ENCODE results near the gene CDS1.
"Not testable (repeated sequence)": the region's sequence is repeated elsewhere in the genome, so short reads cannot be mapped to it uniquely, and the experiment has no call there.

Gene CDS1

DNA sequence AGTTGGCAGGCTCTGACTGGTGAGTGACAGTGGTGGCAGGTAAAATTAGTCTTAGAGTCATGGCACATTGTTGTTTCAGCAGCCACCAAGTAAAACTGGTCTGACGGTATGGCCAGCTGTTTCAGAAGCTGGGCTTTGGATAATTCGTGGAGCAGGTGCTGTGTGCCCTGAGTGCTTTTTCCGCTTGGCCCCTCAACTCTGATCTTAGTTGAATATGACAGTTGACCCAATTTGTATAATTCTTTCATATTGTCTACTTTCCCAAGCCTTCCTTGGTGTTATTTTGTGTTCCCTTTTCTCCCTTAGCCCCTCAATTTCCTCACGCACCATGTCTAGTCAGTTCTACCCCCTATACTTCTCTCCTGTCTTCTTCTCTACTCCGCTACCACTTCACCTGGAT is 32.0 kb downstream of the CDS1 start:
- peak; percentile 3 for DNase-seq

DNA sequence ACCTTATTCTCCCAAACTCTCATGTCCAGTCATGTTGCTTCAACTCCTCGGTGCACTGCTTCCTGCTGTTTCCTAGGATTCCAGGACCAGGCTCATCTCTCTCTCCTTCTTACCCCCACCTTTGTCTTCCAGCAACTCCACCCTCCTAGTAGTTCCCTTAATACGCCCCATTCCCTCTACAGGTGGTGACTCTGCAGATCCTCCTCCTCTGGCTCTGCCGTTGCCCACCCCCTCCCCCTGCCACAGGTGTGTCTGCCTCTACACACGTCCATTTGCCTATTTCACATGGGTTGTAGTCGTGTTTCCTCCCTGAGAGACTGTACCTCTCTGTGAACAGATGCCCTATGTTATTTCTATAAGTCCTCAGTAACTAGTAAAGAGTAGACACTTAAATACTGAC is 32.4 kb downstream of the CDS1 start:
- DNase-seq, result peak; percentile 8

DNA sequence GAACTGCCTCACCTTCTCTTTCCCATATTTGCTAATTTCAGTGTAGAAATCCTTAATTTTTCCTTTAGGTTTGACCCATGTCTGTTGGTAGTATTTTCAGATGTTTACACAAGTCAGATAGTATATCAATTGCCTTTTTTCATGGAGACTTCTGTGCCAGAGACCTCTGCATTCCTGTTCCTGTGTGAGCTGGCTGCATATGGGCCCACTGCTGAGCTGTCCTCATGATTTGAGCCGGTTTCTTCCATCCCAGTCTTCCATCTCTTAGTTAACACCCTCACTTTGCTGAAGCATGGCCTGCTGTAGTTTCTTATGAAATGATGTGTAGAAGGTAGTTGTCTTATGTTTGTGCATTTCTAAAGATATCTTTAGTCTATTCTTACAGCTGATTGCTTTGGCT is 40.0 kb downstream of the CDS1 start:
- no peak for DNase-seq

DNA sequence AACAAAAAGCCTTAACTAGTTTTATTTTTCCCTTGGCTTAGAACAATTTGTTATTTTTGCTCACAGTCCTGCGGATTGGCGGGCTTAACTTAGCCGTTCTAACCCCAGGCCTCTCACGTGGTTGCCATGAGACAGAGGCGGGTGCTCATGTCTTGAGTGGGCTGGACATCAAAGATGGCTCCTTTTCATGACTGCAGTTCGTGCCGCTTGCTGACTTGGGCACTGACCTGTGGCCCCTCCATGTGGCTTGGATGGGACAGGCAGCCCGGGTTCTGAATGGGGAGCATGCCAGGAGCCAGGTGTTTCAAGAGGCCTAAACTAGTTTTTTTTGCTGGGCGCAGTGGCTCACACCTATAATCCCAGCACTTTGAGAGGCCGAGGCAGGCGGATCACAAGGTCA is 40.7 kb downstream of the CDS1 start:
- DNase-seq, result no peak

DNA sequence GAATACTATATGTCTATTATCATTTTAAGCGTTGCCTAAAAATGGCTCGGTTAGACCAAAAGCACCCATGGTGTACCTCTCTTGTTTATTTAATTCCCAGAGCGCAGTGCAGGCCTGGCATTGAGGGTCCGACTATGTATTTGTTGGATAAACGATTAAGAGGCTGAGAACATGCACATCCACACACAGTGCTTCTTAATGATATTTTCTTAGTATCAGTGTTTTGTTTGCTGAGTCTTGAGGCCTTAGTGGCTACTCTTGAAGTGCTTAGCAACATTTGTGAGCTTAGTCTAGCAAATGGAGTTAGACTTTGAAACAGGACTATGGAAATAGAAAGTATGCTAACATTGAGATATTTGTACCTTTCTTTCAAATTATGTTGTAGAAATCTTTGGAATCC is 43.7 kb downstream of the CDS1 start:
- no peak for DNase-seq

DNA sequence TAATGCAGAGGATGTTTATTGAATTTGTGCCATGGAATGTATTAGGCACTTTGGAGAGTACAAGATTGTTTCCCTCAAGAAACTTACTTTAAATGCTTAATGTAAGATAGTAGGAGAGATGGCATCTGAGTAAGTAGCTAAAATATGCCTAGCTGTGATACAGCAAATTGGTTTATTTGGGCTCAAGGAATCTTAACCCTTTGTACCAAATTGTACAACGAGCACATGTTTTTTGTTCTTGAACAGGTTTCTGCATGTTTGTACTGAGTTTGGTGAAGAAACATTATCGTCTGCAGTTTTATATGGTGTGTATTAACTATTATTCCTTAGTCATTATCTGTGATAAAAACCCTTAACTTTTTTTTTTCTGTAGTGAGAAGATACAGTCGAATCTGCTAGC is 48.6 kb downstream of the CDS1 start:
- DNase-seq, result no peak

DNA sequence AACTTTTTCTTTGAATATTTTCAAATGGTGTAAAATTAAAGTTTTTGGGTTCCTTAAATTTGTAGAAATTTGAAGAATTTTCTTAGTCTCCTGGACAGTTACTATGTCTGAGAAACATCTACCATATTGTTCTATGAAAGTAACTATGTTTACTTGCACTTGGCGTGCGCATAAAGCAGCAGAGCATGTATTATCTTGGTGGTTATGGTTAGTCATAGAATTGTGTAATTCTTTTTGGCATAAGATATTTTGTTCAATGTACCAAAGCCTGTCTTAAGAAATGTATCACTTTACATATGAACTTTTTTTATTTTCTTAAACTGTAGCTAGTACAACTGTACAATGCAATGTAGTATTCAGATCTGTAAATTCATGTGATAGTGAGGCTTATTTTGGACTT is 49.2 kb downstream of the CDS1 start:
- no peak for DNase-seq

DNA sequence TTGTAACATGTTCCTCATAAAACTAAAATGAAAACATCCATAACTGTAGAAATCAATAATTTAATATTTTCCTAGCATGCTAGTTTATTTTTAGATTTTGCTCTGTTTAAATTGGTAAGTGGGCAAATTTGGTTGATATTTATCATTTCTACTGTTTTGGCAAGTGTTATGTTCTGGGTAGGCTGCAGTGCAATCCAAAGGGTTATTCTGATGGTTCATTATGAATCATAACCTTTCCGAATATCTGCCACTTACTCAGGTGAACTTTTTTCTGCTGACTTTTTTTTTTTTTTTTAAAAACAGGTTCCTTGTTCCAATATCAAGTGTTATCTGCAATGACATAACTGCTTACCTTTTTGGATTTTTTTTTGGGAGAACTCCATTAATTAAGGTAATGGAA is 52.0 kb downstream of the CDS1 start:
- DNase-seq, result no peak

DNA sequence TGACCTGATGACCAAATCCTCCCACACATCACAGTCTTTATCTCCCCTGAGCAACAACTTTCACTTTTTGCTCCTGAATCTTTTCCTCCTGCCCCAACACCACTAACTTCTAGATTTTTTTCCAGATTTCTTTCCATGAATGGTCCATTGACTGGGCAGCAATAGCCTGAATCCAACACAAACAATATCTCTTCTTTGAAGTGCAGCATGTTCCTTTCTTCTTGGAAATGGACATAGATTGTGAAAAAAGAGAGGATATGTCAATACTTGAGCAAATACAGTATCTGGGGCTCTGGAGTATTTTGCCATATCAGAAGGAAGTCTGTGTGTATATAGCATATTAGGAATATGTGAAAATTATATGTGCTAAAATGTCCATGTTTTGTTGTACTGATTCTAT is 55.2 kb downstream of the CDS1 start:
- DNase-seq, result no peak

DNA sequence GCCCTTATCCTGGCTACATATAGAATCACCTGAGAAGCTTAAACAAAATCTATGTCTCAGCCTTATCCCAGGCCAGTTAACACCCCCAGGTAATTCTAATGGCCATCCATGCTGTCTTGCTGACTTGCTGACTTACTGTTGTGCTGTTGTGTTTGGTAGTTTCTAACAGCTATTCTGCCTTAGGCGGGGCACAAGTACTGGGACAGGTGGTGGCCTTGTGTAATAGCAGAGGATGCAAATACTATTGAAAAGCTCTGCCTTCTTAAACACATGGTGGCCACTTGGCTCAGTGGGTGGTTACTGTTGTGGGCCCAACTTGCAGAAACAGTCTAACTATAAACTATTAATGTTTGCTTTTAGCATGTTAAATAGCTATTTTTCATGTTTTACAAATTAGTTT is 56.2 kb downstream of the CDS1 start:
- DNase-seq, result no peak

DNA sequence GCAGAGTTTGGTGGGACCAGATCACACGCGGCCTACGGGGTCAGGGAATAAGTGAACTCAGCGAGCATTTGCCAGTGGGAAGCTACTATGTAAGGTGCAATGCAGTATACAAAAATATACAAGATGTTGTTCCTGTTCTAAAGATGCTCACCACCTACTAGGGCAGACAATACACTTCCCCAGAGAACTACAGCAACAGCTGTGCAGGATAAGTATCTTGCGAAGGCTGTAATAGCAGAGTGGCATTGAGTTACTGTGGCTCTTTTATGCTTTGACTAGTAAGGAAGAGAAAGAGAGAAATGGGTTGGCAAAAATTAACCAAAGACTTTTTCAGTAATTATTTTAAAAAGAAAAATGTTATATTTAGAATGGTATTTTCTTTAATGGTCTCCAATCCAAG is 61.2 kb downstream of the CDS1 start:
- no peak for DNase-seq

DNA sequence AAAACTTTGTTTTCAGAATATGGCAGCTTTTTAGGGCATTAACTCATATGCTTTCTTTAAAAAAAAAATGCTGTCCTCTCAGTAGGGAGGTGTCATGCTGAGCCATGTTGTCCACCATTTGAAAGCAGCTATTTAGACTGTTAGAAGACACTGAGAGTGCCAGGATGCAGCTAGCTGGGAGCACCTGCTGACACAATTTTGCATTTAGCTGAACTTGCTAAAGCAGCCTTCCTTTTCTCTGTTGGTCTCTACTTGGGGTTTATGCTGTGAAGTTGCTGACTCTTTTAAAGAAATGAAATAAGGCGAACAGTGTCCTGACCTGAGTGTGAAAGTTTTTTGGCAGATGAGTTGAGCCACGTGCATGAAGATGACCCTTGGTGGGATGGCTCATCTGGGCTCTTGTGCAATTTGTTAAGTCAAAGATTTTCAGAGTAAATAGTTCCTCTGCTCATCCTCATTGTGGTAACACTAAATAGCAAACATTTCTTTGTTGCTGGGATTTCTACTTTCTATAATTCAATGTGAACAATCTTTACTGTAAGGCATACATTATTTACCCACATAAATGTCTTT is 64.5 kb downstream of the CDS1 start:
- no peak for DNase-seq

DNA sequence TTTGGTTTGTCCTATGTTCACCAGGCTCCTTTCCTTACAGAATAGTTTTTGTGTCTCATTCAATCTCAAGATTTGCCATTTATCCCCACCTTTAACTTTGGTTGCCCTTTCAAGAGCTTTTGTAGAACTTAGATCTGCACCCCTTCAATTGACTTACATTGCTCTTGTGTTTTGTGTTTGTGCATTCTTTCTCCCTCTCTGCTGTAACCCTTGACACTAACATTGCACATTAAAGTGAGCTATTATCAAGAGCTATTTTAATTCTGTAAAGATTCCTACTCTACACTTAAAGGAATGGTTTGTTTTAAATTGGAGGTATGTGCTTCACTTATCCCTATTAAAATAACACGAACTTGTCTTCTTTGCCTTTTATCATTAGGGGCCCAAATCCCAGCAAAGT is 65.3 kb downstream of the CDS1 start:
- no peak for DNase-seq

DNA sequence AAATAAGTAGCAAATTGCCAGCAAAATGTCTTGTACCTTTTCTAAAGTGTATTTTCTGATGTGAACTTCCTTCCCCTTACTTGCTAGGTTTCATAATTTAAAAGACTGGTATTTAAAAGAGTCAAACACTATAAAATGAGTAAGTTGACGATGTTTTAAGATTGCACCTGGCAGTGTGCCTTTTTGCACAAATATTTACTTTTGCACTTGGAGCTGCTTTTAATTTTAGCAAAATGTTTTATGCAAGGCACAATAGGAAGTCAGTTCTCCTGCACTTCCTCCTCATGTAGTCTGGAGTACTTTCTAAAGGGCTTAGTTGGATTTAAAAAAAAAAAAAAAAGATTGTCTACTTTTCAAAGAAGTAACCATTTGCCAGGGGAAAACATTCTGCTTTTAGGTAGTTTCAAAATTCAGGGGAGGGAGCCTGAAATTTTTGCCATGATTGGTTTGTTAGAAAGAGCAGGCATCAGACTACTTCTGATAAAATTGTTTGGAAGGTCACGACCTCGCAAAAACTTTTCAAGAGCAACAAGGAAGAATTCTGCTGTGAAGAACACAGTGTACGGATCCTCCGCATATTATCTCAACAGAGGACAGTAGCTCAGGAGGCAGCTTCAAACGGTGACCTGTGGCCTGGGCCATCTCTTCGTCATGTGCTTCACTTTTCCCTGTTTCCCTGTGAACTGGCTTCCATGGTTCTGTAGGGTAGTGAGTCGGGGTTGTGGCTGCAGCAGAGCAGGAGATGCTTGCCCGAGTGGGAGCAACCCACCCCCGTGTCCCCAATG is 66.1 kb downstream of the CDS1 start:
- no peak for DNase-seq

DNA sequence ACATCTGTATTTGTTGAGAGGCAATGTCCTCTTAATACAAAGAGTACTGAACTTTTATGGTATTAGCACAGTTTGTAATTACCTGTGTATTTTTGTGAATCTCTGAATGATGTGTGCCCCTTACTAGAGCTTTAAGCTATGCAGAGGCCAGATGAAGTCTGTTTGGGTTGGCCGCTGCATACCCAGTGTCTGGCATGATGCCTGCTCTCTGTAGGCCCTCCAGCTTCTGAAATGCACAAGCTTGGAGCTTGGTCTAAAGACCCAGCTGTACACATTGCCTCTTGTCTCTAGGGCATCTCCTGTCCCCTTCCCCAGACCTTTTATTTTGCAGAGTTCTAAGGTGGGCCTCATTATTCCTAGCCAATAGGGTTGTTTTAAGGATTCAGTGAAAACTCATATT is 68.6 kb downstream of the CDS1 start:
- DNase-seq, result no peak

DNA sequence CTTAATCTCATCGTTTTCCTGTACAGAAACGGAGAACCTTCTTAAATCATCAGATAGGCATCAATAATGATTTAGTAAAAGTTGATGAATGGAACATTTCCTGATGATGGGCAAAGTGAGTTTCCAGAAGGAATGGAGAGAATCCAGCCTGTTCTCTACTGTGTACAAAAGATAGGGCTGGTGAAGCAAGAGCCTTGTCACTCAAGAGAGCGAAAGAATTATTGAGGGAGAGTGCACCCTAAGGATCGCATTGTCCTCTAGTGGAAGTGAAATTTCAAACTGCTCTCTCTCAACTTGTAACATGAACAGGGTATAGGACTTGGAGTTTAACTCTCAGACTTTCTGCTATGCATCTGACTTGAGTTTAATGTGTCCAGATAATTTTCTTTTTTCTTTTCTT is 69.6 kb downstream of the CDS1 start:
- no peak for DNase-seq

DNA sequence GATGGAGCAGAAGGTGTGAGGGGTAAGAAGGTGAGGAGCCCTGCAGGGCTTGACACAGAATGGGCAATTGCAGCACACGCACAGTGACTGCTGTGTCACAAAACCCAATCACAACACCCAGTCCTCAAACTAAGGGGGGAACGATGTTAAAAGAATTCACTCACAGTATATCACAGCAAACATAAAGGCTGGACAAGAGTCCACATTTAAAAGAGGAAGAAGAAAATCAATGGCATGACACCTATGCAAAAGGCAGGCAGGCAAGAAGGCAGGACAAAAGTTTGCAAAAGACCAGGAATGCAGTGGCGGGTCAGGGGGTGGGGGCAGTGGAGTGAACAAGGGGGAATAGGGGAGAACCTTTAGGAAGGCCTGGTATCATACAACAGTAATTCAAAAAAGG is 77.7 kb downstream of the CDS1 start:
- no peak for DNase-seq

DNA sequence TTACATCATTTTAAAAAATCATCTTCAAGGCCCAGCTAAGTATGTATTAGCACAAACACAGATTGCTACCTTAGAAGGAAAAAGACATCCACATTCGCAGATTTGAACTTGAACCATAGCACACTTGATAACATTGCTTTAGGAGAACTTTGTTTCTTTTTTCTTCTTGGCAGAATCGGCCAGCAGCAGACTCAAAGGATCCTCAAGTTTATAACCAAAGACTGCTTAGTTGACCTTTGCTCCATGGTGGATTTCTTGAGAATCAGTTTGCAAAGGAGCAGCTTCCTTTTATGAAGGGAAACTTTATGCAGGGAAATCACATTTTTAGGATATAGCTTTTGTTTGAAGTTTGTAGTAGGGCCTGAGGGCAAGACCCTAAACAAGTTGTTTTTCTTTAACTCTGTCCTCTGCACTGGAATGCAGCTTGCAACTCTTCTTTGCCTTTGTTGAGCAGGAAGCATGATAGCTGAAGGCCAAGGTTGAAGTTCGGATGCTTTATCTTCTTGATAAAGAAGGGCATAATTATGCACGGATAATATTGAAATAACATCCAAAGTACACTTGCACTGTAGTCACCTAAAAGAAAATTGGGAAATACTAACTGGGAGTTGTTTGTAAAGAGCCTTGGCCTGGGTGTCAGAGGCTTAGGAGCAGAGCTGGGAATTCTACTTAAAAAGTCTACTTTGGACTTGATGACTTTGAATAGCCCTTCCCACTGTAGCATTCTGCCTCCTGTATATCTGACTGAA is 78.4 kb downstream of the CDS1 start:
- DNase-seq, result no peak

DNA sequence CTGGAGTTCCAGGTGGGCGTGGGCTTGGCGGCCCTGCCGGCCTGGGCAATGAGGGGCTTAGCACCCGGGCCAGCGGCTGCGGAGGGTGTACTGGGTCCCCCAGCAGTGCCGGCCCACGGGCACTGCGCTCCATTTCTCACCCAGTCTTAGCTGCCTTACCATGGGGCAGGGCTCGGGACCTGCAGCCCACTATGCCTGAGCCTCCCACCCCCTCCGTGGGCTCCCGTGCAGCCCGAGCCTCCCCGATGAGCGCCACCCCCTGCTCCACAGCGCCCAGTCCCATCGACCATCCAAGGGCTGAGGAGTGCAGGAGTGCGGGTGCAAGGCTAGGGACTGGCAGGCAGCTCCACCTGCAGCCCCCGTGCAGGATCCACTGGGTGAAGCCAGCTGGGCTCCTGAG is 81.8 kb downstream of the CDS1 start:
- not testable (repeated sequence) for DNase-seq

DNA sequence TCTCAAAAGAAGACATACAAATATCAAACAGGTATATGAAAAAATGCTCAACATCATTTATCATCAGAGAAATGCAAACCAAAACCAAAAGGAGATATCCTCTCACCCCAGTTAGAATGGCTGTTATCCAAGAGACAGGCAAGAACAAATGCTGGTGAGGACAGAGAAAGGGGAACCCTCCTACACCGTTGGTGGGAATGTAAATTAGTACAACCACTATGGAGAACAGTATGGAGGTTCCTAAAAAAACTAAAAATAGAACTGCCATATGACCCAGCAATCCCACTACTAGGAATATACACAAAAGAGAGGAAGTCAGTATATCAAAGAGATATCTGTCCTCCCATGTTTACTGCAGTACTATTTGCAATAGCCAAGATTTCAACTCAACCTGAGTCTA is 83.5 kb downstream of the CDS1 start:
- no peak for DNase-seq

DNA sequence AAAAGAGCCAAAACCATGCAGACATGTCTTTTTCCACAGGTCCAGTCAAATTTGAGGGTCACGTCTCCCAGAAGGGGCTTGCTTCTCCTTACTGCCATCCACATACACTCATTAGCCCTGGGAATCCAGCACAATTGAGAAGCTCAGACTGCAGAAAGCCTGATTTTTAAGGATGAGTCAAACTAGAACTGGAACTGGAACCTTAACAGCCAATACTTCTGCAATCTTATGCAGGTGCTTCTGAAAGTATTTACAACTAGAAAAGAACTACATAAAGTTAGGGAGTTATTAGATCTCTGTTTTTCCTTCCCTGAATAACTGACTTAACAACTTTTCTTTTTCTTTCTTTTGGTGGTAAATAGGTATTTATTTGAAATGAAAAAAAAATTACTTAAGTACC is 86.3 kb downstream of the CDS1 start:
- no peak for DNase-seq

DNA sequence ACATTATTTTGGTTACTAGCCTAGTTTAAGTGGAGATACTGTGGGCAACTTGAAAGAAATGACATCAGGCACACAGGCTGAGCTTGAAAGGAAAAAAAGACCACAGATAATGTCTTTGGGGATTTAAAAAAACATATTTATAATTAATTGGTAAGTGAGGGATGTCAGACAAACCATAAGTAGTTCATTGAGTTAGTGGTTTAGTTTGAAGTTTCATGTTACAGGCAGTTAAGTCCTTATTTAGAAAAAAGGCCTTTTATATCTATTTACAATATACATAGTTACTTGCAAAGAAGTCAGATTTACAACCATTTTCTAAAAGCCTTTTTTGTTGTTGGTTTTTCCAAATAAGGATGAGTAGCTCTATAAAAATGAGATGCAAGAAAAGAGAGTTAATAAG is 89.2 kb downstream of the CDS1 start:
- no peak for DNase-seq

DNA sequence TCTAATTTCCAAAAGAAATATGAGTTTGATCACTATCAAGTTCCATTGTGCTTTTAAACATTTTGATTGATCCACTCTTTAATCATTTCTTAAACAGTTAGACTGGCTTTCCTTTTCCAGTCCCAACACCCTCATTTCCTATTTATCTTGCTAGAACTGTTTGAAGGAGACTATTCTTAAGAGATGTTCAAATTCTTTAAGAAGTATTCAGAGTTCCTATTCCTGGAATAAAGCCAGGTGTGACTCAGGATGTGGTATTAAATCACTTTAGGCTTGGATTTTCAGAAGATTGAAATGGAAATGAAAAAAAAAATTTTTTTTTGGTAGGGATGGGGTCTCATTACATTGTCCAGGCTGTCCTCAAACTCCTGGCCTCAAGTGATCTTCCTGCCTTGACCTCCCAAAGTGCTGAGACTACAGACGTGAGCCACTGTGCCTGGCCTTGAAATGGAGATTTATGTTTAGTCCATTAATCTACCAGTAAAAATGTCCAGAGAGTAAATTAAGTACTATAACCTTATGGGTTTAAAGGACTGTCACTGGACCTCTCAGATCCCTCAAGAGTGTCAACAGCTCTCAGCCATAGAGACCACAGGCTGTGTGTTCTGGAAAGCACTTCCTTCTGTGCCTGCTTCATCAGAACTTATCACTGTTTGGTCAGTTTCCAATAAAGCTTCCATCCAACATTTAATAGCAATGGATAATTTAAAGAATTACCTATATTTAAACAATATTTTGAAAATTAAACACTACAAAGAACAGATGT is 90.7 kb downstream of the CDS1 start:
- DNase-seq, result no peak

DNA sequence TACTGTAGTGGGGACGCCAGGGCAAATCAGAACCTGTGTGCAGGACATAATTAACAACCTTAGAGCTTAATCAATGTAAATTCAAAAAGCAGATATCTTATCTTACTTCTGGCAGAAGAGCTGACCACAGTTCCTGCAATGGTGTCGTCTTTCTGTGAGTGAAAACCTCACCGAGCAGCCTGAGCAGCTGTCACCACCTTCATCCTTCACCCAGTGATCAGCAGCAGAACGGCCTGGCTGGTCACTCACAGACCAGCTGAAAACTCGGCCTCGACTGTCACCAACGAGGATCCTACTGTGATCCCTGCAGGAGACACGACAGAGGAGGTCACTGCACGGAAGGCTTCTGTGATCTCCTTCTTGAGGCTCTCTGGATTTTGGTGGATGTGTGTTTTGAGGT is 94.2 kb downstream of the CDS1 start:
- DNase-seq, result no peak

Measured in NCI-H510A (cell line).